ENCODE measurements around the gene CLIC3.
A peak's percentile ranks its signal among the peaks of the same experiment; 100 is the strongest.

CLIC3 gene

DNA sequence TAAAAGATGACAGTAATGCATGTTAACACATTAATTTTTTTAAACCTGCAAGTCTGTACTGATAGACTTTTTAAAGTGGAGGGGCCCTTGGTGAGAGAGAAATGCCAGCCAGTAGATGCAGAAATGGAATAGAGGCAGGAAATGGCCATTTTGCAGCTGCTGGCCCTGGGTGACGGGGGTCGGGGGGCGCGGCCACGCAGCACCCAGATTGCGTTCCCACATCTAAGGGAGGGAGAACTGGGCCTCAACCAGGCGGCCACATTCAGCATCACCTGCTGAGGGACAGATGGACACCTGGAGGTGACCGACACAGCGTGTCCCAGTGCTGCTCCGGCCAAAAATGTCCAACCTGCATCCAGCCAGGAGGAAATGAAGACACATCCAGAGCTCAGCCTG, 6.3 kb upstream of the CLIC3 start:
- H3K9ac ChIP-seq (ENCODE audit: low read length in 5 of 5): no peak overlapping the region
- H3K4me3 ChIP-seq (ENCODE audit: low read depth in 1 of 5, low read length in 5 of 5): no peak overlapping the region
- H3K27me3 ChIP-seq (ENCODE audit: control insufficient read depth in 5 of 5, insufficient read depth in 4 of 5, low read length in 5 of 5): no peaks in the 10 kb centered on the region
- peaks cover 0 to 3% (median 0%) of the 10 kb centered on the region in 5 donors for H3K9me3 ChIP-seq (ENCODE audit: control insufficient read depth in 5 of 5, low read length in 5 of 5)
- H3K36me3 ChIP-seq (ENCODE audit: control insufficient read depth in 5 of 5, insufficient read depth in 5 of 5, low read length in 5 of 5): peaks cover 0 to 4% (median under 1%) of the 10 kb centered on the region in 5 donors
- peaks cover 0 to 13% (median 5%) of the 10 kb centered on the region in 5 donors for H3K4me1 ChIP-seq (ENCODE audit: control insufficient read depth in 5 of 5, insufficient read depth in 5 of 5, low read length in 5 of 5)
- H3K27ac ChIP-seq (ENCODE audit: low read depth, low read length): no peak overlapping the region

DNA sequence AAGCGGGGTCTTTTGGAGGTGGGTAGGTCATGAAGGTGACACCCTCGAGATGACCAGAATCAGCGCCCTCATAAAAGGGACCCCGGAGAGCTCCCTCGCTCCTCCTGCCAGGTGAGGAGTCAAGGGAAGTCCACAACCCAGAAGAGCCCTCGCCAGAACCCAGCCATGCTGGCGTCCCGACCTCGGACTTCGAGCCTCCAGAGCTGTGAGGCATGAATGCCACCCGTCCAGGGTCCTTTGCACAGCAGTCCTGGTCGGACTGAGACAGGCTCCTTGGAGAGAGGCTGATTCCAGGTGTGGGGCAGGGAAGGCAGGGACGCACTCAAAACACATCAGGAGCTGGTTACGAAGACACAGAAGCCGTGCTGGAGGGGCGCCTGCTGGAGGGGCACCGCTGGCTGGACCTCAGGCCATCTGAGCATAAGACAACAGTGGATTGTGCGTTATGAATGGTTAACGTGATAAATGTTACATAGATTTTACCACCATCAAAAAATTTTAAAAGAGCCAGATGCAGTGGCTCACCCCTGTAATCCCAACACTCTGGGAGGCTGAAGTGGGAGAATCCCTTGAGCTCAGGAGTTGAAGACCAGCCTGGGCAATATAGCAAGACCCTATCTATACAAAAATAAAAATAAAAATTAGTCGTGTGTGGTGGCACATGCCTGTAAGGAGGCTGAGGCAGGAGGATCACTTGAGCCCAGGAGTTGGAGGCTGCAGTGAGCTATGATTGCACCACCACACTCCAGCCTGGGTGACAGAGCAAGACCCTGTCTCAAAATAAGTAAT, 5.7 kb upstream of the CLIC3 start:
- H3K9me3 ChIP-seq (ENCODE audit: control insufficient read depth in 5 of 5, low read length in 5 of 5): peaks cover 0 to 3% (median 0%) of the 10 kb centered on the region in 5 donors
- peaks cover 0 to 13% (median 5%) of the 10 kb centered on the region in 5 donors for H3K4me1 ChIP-seq (ENCODE audit: control insufficient read depth in 5 of 5, insufficient read depth in 5 of 5, low read length in 5 of 5)
- no peaks in the 10 kb centered on the region for H3K36me3 ChIP-seq (ENCODE audit: control insufficient read depth in 5 of 5, insufficient read depth in 5 of 5, low read length in 5 of 5)
- H3K4me3 ChIP-seq (ENCODE audit: low read depth in 1 of 5, low read length in 5 of 5): no peak overlapping the region
- no peak overlapping the region for H3K9ac ChIP-seq (ENCODE audit: low read length in 5 of 5)
- H3K27ac ChIP-seq (ENCODE audit: low read depth, low read length): no peak overlapping the region
- H3K27me3 ChIP-seq (ENCODE audit: control insufficient read depth in 5 of 5, insufficient read depth in 4 of 5, low read length in 5 of 5): peaks cover 0 to 6% (median 1%) of the 10 kb centered on the region in 5 donors

DNA sequence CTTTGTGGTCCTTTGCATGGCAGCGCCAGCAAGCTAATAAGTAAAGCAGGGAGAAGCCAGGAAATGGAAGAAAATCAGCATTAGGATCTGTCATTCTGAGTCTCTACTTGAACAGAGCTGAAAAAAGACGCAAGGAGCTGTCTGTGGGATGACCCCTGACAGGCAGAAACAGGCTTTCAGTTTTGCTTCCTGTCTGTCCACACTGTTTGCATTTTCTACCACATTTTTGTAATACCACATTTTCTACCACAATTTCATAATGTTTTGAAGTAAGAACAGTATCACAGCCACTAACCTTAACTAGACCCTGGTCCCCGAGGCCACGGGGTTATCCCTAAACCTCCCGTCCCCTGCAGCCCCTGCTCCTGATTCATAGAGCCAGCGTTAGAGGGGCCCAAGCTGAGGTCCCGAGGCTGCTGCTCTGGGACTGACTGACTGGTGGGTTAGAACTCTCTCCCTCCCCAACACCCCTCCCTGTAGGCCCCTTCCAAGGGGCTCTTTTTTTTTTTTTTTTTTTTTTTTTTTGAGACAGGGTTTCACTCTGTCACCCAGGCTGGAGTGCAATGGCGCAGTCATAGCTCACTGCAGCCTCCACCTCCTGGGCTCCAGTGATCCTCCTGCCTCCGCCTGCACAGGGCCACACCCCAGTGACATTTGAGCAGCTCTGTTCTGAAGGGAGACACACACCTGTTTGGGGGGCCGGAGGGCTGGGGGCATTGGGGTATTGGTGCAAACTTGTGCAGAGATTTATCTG, 4.0 kb upstream of the CLIC3 start:
- no peaks in the 10 kb centered on the region for H3K36me3 ChIP-seq (ENCODE audit: control insufficient read depth in 5 of 5, insufficient read depth in 5 of 5, low read length in 5 of 5)
- no peak overlapping the region for H3K4me3 ChIP-seq (ENCODE audit: low read depth in 1 of 5, low read length in 5 of 5)
- no peak overlapping the region for H3K27ac ChIP-seq (ENCODE audit: low read depth, low read length)
- H3K9ac ChIP-seq (ENCODE audit: low read length in 5 of 5): peak overlapping the region in 2 of 5 donors; percentile 35 to 45
- peaks cover 0 to 3% (median 0%) of the 10 kb centered on the region in 5 donors for H3K9me3 ChIP-seq (ENCODE audit: control insufficient read depth in 5 of 5, low read length in 5 of 5)
- H3K27me3 ChIP-seq (ENCODE audit: control insufficient read depth in 5 of 5, insufficient read depth in 4 of 5, low read length in 5 of 5): peaks cover 0 to 19% (median 13%) of the 10 kb centered on the region in 5 donors
- peaks cover 0 to 29% (median 17%) of the 10 kb centered on the region in 5 donors for H3K4me1 ChIP-seq (ENCODE audit: control insufficient read depth in 5 of 5, insufficient read depth in 5 of 5, low read length in 5 of 5)

DNA sequence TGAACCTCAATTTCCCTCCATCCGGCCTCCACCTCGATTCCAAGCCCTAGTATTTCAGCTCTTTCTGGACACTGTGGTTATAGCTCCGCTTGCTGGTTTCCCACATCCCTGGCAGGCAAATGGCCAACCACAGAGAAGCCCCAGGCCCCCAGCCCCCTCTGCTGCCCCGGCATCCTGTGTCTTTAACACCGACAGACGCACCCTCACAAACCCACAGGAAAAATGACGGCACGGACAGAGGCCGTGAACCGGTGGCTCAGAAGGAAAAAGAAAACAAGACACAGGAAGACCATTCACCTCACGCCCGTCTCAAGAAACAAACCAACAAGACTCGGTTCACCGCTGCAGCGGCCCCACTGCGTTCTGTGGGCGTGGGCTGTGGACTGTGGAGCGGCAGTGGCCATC, 1.5 kb upstream of the CLIC3 start:
- Histone ChIP-seq H3K27me3 (ENCODE audit: control insufficient read depth in 5 of 5, insufficient read depth in 4 of 5, low read length in 5 of 5) (peaks cover 8 to 23% (median 21%) of the 10 kb centered on the region in 5 donors), H3K9me3 (ENCODE audit: control insufficient read depth in 5 of 5, low read length in 5 of 5) (no peaks in the 10 kb centered on the region), H3K4me1 (ENCODE audit: control insufficient read depth in 5 of 5, insufficient read depth in 5 of 5, low read length in 5 of 5) (peaks cover 1 to 45% (median 30%) of the 10 kb centered on the region in 5 donors), H3K4me3 (ENCODE audit: low read depth in 1 of 5, low read length in 5 of 5) (no peak overlapping the region), H3K36me3 (ENCODE audit: control insufficient read depth in 5 of 5, insufficient read depth in 5 of 5, low read length in 5 of 5) (peaks cover 0 to 7% (median 4%) of the 10 kb centered on the region in 5 donors), H3K27ac (ENCODE audit: low read depth, low read length) (no peak overlapping the region), H3K9ac (ENCODE audit: low read length in 5 of 5) (peak overlapping the region in 1 of 5 donors; percentile 28)

DNA sequence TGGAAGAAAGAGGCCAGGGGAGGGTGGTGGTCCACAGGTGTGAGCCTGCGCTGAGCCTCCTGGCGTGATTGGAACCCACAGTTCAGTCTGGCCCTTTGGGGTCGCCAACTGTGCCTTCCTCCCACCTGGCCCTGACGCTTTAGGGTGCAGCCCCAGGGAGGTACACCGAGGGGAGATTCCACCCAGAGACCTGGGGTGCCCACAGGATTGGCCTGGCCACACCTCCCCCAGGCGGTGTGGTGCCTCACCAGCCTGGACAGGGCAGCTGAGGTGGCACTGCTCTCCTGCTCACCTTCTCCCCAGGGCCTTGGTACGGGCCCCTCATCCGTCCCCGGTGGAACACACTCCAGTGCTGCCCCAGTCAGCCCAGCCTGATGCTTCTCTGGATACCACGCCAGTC, 1.0 kb upstream of the CLIC3 start:
- no peaks in the 10 kb centered on the region for H3K9me3 ChIP-seq (ENCODE audit: control insufficient read depth in 5 of 5, low read length in 5 of 5)
- peaks cover 0 to 7% (median 4%) of the 10 kb centered on the region in 5 donors for H3K36me3 ChIP-seq (ENCODE audit: control insufficient read depth in 5 of 5, insufficient read depth in 5 of 5, low read length in 5 of 5)
- no peak overlapping the region for H3K4me3 ChIP-seq (ENCODE audit: low read depth in 1 of 5, low read length in 5 of 5)
- H3K9ac ChIP-seq (ENCODE audit: low read length in 5 of 5): no peak overlapping the region
- peaks cover 1 to 49% (median 35%) of the 10 kb centered on the region in 5 donors for H3K4me1 ChIP-seq (ENCODE audit: control insufficient read depth in 5 of 5, insufficient read depth in 5 of 5, low read length in 5 of 5)
- peaks cover 8 to 23% (median 21%) of the 10 kb centered on the region in 5 donors for H3K27me3 ChIP-seq (ENCODE audit: control insufficient read depth in 5 of 5, insufficient read depth in 4 of 5, low read length in 5 of 5)
- H3K27ac ChIP-seq (ENCODE audit: low read depth, low read length): no peak overlapping the region

DNA sequence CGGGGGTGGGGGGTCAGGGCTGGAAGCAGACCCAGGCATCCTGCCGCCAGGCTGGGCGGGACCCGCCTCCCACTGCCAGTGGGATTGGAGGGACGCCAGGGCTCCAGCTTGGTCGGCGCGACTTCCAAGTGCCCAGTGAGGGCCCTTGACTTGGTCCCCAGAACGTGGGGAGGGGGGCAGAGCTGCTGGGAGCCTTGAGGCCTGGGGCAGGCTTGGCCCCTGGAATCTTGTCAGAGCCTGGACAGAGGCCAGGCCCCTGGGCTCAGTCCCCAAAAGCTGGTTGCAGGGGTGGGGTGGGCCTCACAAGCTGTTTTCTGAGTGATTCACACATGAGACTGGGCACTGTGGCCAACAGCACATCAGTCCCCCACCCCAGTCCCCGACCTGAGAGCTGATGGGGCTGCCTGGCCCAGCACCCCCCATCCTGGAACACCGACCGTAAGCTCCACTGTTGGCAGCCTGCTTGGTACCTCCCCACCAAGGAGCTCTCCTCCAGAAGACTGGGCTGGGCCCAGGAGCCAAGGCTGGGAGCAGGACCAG, 526 bp downstream of the CLIC3 start:
- Histone ChIP-seq H3K27me3 (ENCODE audit: control insufficient read depth in 5 of 5, insufficient read depth in 4 of 5, low read length in 5 of 5) (peaks cover 8 to 23% (median 21%) of the 10 kb centered on the region in 5 donors), H3K36me3 (ENCODE audit: control insufficient read depth in 5 of 5, insufficient read depth in 5 of 5, low read length in 5 of 5) (peaks cover 0 to 7% (median 4%) of the 10 kb centered on the region in 5 donors), H3K4me1 (ENCODE audit: control insufficient read depth in 5 of 5, insufficient read depth in 5 of 5, low read length in 5 of 5) (peaks cover 1 to 47% (median 35%) of the 10 kb centered on the region in 5 donors), H3K4me3 (ENCODE audit: low read depth in 1 of 5, low read length in 5 of 5) (peak overlapping the region in 1 of 5 donors; percentile 11), H3K9ac (ENCODE audit: low read length in 5 of 5) (no peak overlapping the region), H3K27ac (ENCODE audit: low read depth, low read length) (no peak overlapping the region), H3K9me3 (ENCODE audit: control insufficient read depth in 5 of 5, low read length in 5 of 5) (no peaks in the 10 kb centered on the region)

DNA sequence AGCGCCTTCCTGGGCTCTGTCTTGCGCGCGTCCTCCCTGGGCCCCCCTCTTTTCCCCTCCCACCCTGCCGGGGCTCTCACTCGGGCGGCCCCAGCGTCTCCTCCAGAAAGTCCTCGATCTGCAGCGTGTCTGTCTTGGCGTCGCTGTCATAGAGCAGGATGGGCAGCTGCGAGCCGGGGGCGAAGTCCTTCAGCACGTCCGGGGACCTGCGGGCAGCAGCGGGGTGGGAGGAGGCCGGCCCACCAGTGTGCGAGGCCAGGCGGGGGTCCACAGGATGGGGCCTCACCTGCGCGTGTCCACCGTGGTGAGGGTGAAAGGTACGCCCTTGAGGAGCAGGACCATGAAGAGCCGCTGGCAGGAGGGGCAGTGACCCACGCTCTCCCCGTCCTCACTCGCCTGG, 1.0 kb downstream of the CLIC3 start:
- Histone ChIP-seq H3K9me3 (ENCODE audit: control insufficient read depth in 5 of 5, low read length in 5 of 5) (peaks cover 0 to 3% (median 0%) of the 10 kb centered on the region in 5 donors), H3K4me1 (ENCODE audit: control insufficient read depth in 5 of 5, insufficient read depth in 5 of 5, low read length in 5 of 5) (peaks cover 1 to 44% (median 34%) of the 10 kb centered on the region in 5 donors), H3K4me3 (ENCODE audit: low read depth in 1 of 5, low read length in 5 of 5) (no peak overlapping the region), H3K27ac (ENCODE audit: low read depth, low read length) (no peak overlapping the region), H3K27me3 (ENCODE audit: control insufficient read depth in 5 of 5, insufficient read depth in 4 of 5, low read length in 5 of 5) (peaks cover 8 to 23% (median 21%) of the 10 kb centered on the region in 5 donors), H3K9ac (ENCODE audit: low read length in 5 of 5) (no peak overlapping the region), H3K36me3 (ENCODE audit: control insufficient read depth in 5 of 5, insufficient read depth in 5 of 5, low read length in 5 of 5) (peaks cover 0 to 7% (median 4%) of the 10 kb centered on the region in 5 donors)

DNA sequence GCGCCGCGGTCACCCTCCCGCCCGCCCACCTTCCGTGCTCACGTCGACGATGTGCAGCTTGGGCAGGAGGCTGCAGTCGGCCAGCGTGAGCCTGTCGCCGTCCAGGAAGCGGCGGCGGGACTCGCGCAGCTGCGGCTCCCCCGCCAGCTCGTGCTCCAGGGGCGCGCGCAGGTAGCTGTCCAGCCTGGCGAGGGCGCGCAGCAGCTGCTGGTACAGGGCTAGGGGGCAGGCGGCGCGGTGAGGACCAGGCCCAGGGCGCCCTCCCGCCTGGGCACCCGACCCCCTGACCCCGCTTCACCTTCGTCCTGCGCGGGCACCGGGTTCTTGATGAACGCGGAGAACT, 1.5 kb downstream of the CLIC3 start:
- no peak overlapping the region for H3K4me3 ChIP-seq (ENCODE audit: low read depth in 1 of 5, low read length in 5 of 5)
- no peak overlapping the region for H3K9ac ChIP-seq (ENCODE audit: low read length in 5 of 5)
- H3K27me3 ChIP-seq (ENCODE audit: control insufficient read depth in 5 of 5, insufficient read depth in 4 of 5, low read length in 5 of 5): peaks cover 8 to 23% (median 21%) of the 10 kb centered on the region in 5 donors
- no peak overlapping the region for H3K27ac ChIP-seq (ENCODE audit: low read depth, low read length)
- peaks cover 1 to 39% (median 29%) of the 10 kb centered on the region in 5 donors for H3K4me1 ChIP-seq (ENCODE audit: control insufficient read depth in 5 of 5, insufficient read depth in 5 of 5, low read length in 5 of 5)
- peaks cover 0 to 7% (median 4%) of the 10 kb centered on the region in 5 donors for H3K36me3 ChIP-seq (ENCODE audit: control insufficient read depth in 5 of 5, insufficient read depth in 5 of 5, low read length in 5 of 5)
- peaks cover 0 to 4% (median 0%) of the 10 kb centered on the region in 5 donors for H3K9me3 ChIP-seq (ENCODE audit: control insufficient read depth in 5 of 5, low read length in 5 of 5)

DNA sequence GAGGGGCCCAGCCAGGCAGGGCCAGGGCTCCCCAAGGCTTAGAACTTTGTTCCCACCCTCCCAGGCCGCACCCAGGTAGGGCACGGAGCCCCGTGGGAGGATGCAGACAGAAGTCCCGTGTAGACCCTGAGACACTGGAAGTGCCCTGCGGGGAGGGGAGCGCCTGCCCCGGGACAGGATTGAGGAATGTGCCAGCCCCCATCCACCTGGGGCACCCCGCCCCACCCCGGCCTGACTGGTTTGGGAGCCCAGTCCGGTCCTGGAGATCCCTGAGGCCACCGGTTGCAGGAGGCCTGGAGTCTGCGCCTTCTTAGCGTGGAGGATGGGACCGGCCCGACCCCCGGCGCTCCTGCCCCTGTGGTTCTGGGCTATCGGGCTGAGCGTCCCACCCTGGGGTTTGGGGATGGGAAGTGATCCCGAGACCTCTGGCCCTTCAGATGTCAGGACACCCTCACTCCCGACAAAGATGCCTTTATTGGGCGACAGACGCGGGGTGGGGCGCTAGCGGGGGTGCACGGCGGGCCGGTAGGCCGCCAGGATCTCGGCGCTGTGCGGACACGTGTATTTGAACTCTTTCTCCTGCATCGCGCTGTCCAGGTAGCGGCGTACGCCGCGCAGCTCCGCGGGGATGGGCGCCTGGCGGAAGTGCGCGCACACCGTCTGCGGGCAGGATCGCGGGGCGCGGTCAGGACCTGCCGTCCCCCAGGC, 2.0 kb downstream of the CLIC3 start:
- Histone ChIP-seq H3K36me3 (ENCODE audit: control insufficient read depth in 5 of 5, insufficient read depth in 5 of 5, low read length in 5 of 5) (peaks cover 0 to 7% (median 4%) of the 10 kb centered on the region in 5 donors), H3K9ac (ENCODE audit: low read length in 5 of 5) (no peak overlapping the region), H3K27ac (ENCODE audit: low read depth, low read length) (no peak overlapping the region), H3K9me3 (ENCODE audit: control insufficient read depth in 5 of 5, low read length in 5 of 5) (peaks cover 0 to 4% (median 0%) of the 10 kb centered on the region in 5 donors), H3K27me3 (ENCODE audit: control insufficient read depth in 5 of 5, insufficient read depth in 4 of 5, low read length in 5 of 5) (peaks cover 8 to 23% (median 21%) of the 10 kb centered on the region in 5 donors), H3K4me3 (ENCODE audit: low read depth in 1 of 5, low read length in 5 of 5) (no peak overlapping the region), H3K4me1 (ENCODE audit: control insufficient read depth in 5 of 5, insufficient read depth in 5 of 5, low read length in 5 of 5) (peaks cover 1 to 36% (median 29%) of the 10 kb centered on the region in 5 donors)

All from subcutaneous abdominal adipose tissue (tissue), 5 donors.